ENCODE measurements around the gene ARL3.

The ARL3 gene

GRCh38 chr10:102679596-102679995 is 34.6 kb downstream of the ARL3 start:
- no peak for TF ChIP-seq CTCF (IDR thresholded peaks at IDR 0.05; ENCODE audit: insufficient read depth, low read length, poor library complexity, severe bottlenecking)
- no peak overlapping the region for H3K4me3 ChIP-seq (replicated peaks; ENCODE audit: low read depth, low read length)

GRCh38 chr10:102678842-102679289 is 35.3 kb downstream of the ARL3 start:
- TF ChIP-seq CTCF (IDR thresholded peaks at IDR 0.05; ENCODE audit: insufficient read depth, low read length, poor library complexity, severe bottlenecking) = peak; percentile 85
- H3K36me3 ChIP-seq (ENCODE audit: control insufficient read depth, insufficient read depth, low read length) = no peaks in the 10 kb centered on the region; the same call in 1 of the 2 replicates
- DNase-seq (ENCODE audit: extremely low read depth, insufficient read length) = peak; percentile 42
- no peak overlapping the region for H3K4me3 ChIP-seq (replicated peaks; ENCODE audit: low read depth, low read length)
- H3K27me3 ChIP-seq (replicated peaks; ENCODE audit: control insufficient read depth, insufficient read depth, low read length) = no peaks in the 10 kb centered on the region

More at GRCh38 chr10:102679596-102679995, 34.6 kb downstream of the ARL3 start:
- no peak for DNase-seq (ENCODE audit: extremely low read depth, insufficient read length)
- Histone ChIP-seq H3K36me3 (ENCODE audit: control insufficient read depth, insufficient read depth, low read length) (no peaks in the 10 kb centered on the region; the same call in 1 of the 2 replicates), H3K27me3 (replicated peaks; ENCODE audit: control insufficient read depth, insufficient read depth, low read length) (no peaks in the 10 kb centered on the region)

DNA sequence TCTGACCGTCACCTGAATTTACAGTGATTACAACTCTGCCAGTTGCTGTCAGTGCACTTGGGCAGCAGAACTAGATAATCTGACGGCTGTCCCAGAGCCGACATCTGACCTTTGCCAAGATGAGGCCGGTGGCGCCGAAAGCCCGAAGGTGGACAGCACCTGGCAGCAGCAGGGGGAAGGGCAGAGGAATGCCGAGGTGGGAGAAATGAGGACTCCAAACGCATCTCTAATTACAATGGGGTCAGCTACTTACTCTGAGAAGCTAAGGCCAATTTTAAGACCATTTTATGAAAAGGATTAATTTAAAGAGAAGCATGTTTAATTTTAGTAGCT is 36.2 kb downstream of the ARL3 start:
- DNase-seq (ENCODE audit: extremely low read depth, insufficient read length) = no peak
- Histone ChIP-seq H3K4me3 (replicated peaks; ENCODE audit: low read depth, low read length) (no peak overlapping the region), H3K27me3 (replicated peaks; ENCODE audit: control insufficient read depth, insufficient read depth, low read length) (no peaks in the 10 kb centered on the region), H3K36me3 (ENCODE audit: control insufficient read depth, insufficient read depth, low read length) (no peaks in the 10 kb centered on the region; the same call in 1 of the 2 replicates)
- no peak for TF ChIP-seq CTCF (IDR thresholded peaks at IDR 0.05; ENCODE audit: insufficient read depth, low read length, poor library complexity, severe bottlenecking)

DNA sequence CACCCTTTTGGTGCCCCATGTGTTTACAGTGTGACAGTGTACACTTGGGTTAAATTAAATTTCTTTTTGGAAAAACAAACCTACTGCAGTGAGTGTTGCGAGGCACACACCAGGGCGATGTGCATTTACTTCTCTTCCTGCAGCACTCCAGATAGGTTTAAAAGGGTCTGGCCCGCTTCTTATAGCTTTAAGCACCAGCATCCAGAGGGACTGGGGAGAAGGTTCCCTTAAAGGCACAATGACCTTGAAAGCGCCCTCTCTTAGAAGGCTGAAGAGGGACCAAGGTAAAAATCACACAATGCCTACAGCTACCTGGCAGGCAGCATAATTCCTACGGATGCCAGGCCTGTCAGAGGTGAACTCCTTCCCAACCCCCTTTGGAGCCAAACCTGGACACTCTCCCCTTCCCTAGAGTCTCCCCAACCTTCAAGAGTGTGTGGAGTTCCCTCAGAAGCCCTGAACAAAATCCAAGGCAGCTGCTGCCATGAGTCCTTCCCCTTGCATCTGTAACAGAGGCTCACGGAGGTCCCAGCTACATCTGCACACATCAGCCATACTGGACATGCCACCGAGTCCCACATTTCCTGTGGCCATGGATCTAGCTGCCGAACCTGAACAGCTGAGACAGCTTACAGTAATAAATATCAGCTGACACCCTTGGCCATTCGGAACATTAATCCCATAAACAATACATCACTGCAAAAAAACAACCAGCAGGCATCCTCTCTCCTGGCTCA is 36.7 kb downstream of the ARL3 start:
- H3K27me3 ChIP-seq (replicated peaks; ENCODE audit: control insufficient read depth, insufficient read depth, low read length) = no peaks in the 10 kb centered on the region
- DNase-seq (ENCODE audit: extremely low read depth, insufficient read length) = no peak
- no peaks in the 10 kb centered on the region; the same call in 1 of the 2 replicates for H3K36me3 ChIP-seq (ENCODE audit: control insufficient read depth, insufficient read depth, low read length)
- no peak overlapping the region for H3K4me3 ChIP-seq (replicated peaks; ENCODE audit: low read depth, low read length)
- no peak for TF ChIP-seq CTCF (IDR thresholded peaks at IDR 0.05; ENCODE audit: insufficient read depth, low read length, poor library complexity, severe bottlenecking)

DNA sequence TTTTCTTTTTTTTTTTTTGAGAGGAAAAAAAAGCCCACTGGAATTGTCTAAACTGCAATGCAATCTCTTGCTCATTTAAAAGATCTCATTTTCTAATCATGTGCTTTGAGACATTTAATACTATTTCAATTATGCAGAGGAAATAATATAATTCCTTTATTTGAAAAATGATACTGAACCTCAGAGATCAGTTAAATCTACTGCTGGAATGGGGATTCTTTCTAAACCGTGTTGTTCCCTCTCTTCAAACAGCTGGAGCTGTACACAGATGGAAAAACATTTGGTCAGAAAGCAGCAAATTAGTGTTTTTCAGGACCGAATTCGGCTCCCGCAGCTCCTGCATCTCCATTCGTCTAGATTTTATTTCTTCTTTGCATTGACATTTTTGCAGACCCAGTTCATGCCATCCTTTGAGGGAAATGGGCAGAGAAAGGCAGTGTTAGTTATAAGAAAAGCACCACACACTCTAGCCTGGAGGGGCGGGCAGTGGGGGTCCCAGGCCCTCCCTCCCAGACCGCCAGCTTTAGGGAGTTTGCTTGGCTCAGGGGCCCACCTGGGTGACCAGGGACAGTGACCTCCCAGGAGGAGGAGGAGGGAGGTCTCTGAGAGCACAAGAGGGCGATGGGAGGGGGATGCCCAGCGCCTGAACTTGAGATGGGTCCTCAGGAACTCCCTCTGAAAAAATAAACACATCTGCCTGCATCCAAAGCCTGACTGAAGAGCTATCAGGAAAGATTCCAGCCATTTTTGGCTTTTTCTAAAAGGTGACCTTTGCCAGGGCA is 37.5 kb downstream of the ARL3 start:
- Histone ChIP-seq H3K4me3 (replicated peaks; ENCODE audit: low read depth, low read length) (no peak overlapping the region), H3K36me3 (ENCODE audit: control insufficient read depth, insufficient read depth, low read length) (no peaks in the 10 kb centered on the region), H3K27me3 (replicated peaks; ENCODE audit: control insufficient read depth, insufficient read depth, low read length) (no peaks in the 10 kb centered on the region)
- DNase-seq (ENCODE audit: extremely low read depth, insufficient read length) = no peak
- TF ChIP-seq CTCF (IDR thresholded peaks at IDR 0.05; ENCODE audit: insufficient read depth, low read length, poor library complexity, severe bottlenecking) = no peak

Measured in GM06990 (cell line).